ENCODE results near the gene MORN1. TPM values are rescaled to one million over a fixed set of nuclear protein-coding genes. Genes with fewer than 3 reads are reported as not detected.

MORN1 gene
- total RNA-seq, 1 donor from 2014 or later, result 3.1 TPM

GRCh38 chr1:2405588-2406295 is 14.4 kb upstream of the MORN1 start:
- no peak for DNase-seq (ENCODE audit: low read depth in 2 of 2)

DNA sequence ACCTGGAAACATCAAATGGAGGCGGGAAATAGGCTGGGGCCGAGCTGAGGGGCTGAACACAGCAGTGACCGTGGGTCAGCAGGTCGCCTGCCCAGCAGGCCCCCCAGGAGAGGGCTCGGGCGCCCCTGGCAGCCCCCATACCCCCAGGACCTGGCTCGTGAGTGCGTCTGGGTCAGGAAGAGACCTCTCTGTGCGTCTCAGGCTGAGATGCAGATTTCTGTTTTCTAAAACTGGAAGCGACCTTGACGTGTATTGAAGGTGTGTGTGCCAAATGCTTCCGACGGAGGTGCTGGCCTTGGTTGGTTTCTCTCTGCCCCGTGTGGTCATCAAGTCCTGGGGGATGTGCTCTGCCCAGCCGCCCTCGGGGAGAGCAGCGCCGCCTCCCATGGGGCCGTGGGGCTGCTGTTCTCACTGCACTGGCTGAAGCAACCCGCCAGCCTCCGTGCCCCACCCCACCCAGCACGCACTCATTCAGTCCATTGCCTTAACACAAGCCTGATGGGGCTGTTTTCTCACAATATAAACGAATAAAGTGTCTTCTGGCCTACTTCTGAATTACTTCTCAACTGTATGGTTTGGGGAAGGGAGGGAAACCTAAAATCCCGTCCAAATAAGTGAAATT is 13.6 kb upstream of the MORN1 start:
- DNase-seq (ENCODE audit: low read depth in 2 of 2), result no peak

- DNase-seq (ENCODE audit: low read depth in 2 of 2), result no peak
These were observed 13.0 kb upstream of the MORN1 start for GRCh38 chr1:2404142-2404889.

DNA sequence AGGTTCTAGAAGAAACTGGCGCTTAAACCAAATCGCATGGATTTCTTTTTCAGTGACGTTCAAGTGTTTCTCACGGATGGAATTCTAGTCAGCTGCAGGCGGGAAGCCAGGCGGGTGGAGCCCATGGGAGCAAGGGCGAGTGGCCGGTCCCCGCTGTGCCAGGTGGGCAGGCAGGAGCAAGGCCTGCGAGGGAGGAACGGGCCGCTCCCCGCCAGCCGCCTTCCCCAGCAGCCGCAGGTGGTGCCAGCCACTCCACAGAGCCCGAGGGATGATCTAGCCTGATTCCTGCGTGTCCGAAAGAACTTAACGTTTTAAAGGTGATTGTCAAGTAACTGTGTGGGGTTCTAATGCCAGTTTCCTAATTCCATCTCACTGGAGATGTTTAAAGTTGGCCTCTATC is 11.9 kb upstream of the MORN1 start:
- DNase-seq (ENCODE audit: low read depth in 2 of 2), result no peak

GRCh38 chr1:2402420-2402819 is 11.1 kb upstream of the MORN1 start:
- no peak for DNase-seq (ENCODE audit: low read depth in 2 of 2)

- DNase-seq (ENCODE audit: low read depth in 2 of 2), result no peak
These were observed 9.7 kb upstream of the MORN1 start for GRCh38 chr1:2400950-2401649.

- DNase-seq (ENCODE audit: low read depth in 2 of 2), result no peak
These were observed 9.2 kb upstream of the MORN1 start for GRCh38 chr1:2400576-2400909.

DNA sequence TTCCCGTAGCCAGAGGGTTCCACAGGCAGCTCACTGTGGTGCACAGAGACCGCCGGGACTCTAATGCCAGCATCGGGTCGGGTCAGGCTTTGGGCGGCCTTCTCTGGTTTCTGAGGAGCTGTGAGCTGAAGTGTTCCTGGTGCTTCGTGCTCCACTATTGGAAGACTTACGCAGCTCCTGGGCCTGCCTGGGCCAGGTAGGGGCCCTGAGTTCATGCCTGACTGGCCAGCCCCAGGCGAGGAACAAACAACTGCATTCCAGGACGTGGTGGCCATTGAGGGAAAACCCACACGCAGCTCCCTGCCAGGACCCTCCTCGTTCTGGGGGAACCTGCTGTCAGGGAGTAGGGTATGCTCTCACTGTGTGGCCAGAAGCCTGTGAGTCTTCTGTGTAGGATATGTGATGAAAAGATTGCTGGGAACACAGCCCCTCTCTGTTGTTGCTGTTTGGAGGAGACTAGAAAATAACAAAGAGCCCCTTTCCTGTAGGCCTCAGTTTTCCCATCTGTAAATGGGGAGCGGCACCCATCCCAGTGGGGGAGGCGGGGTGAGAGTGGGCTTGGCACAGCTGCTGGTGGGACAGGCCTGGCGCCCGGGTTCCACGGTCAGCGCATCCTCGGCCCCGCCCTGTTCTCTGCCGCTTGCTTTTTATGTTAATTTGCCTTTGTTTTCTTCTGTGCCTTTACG is 8.7 kb upstream of the MORN1 start:
- no peak for DNase-seq (ENCODE audit: low read depth in 2 of 2)

GRCh38 chr1:2398871-2399270 is 7.5 kb upstream of the MORN1 start:
- no peak for DNase-seq (ENCODE audit: low read depth in 2 of 2)

- DNase-seq (ENCODE audit: low read depth in 2 of 2), result no peak
These were observed 5.8 kb upstream of the MORN1 start for GRCh38 chr1:2397007-2397679.

- no peak for DNase-seq (ENCODE audit: low read depth in 2 of 2)
These were observed 5.1 kb upstream of the MORN1 start for GRCh38 chr1:2396476-2396875.

DNA sequence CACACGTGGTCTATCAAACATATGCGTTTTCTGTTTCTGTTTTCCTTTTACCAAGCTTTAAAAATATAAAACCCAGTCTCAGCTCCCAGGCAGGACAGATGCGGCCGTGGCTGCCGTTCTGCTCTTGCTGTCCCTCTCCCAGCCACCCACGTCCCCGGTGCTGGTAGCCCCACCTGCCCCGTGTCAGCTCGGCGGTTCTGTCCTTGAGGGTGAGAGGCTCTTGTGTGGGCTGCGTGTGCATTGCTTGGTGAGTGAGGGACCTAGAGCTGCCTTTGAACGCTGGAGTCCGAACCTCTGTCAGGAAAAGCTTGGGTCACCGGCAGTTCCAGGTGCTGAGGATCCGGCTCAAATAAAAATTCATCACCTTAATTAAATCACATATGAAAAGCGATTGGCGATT is 4.7 kb upstream of the MORN1 start:
- DNase-seq (ENCODE audit: low read depth in 2 of 2), result no peak

DNA sequence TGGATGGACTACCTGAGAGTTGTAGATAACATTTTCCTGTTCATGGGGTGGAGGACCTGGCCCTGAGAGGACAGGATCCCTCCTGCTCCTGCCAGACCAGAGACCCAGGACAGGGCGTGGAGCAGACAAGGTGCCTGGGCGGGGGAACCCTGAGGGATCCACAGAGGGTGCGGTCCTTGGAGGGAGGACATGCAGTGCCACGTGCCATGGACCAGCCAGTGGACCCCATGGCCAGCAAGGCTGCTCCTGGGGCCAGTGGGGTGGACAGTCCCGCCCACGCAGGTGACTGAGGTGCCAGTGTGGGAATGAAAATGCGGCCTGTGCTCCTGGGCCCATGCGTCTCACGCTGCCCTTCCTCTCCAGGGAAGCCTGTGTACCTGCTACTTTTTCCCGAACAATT is 3.9 kb upstream of the MORN1 start:
- no peak for DNase-seq (ENCODE audit: low read depth in 2 of 2)

DNA sequence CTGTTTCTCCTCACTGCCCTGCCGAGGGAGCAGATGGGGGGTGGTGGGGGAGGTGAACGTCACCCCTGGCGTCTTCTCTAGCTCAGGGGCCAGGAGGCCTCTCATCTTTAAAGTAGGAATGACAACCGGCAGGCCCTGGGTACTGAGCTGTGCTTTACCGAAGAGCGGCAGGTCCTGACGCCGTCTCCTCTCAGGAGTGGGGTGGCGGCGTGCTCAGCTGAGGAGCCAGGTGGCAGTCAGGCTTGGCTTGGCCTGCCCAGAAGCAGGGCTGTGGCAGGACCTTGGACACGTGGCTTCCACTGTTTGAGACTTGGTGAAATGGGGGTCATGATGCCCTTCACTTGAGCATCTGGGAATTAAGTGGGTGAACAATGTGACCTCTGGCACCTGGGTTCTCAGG is 3.4 kb upstream of the MORN1 start:
- DNase-seq (ENCODE audit: low read depth in 2 of 2), result no peak

DNA sequence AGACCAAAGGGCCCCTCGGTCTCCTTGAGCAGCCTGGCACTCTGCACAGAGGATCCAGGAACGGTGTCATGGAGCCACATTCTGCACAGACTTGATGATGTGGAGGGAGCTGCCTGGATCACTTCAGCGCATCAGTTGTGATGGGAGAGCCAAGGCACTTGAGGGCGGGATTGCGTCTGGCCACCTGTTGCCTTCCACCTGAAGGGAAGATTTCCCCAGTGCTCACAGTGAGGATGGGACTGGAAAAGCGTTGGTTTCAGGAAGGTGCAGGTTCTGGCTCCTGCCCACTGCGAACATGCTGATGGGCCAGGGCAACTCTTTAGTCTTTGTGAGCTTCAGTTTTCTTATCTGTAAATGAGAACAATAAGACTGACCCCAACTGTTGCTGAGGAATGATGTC is 2.9 kb upstream of the MORN1 start:
- DNase-seq (ENCODE audit: low read depth in 2 of 2), result no peak

DNA sequence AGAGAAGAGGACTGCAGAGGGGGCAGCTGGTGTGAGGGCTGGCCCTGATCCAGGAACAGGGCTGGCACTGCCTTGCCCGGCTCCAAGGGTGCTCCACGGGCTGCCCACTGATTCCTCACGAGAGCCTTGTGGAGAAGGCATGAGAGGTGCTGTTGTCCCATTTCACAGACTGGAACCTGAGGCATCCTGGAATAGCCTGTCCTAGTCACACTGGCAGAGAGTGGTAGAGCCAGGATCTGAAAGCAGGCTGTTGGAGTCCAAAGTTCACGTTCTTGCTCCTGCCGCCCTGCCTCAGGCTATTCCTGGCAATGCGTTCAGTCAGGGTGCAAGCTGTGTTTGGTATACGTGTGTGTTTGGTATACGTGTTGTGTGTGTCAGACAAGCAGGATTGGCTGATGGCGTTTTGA is 2.1 kb upstream of the MORN1 start:
- no peak for DNase-seq (ENCODE audit: low read depth in 2 of 2)

DNA sequence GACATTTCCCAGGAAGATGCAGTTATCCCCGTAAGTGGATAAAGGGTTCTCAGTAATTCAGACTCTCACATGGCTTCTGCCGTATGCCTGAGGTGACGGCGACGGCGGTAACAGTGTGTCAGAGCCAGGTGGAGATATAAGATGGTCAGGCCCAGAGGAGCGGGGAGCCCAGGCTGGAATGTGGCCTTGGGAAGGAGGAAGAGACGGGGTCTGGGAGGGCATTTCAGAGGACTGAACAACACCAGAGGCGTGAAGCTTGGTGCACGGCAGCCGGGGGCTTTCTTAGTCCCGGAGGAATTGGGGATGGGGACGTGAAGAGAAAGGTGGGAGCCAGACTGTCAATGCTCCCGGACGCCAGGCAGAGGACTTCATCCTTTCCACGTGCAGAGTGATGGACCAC is 1.3 kb upstream of the MORN1 start:
- peak in 1 of 2 donors; percentile 12 for DNase-seq (ENCODE audit: low read depth in 2 of 2)

DNA sequence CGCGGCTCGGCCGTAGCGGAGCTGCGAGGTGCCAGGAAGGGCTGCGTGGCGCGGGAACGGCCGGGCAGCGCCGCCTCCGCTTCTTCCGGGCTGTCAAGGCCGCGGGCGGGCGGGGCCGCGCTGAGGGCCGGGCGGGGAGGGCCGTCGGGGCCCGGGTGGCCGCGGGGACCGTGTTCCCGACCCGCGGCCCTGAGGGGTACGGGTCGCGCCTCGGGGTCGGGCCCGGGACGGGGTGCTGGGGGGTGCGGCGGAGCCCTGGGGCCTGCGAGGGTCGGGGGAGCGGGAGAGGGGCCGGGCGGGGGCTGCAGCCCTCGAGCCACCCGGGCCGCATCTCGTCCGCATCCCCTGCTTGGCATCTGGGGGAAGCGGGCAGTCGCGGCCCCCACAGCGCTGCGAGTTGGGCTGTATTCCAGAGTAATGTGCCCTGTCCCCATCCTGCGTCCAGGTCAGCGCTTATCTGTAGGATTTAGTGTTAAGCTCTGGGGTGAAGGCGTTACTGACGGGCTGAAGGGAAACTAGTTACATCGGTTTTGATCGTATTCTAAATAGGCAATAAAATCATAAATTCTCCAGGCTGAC is 666 bp upstream of the MORN1 start:
- DNase-seq (ENCODE audit: low read depth in 2 of 2), result peak in 1 of 2 donors; percentile 13

DNA sequence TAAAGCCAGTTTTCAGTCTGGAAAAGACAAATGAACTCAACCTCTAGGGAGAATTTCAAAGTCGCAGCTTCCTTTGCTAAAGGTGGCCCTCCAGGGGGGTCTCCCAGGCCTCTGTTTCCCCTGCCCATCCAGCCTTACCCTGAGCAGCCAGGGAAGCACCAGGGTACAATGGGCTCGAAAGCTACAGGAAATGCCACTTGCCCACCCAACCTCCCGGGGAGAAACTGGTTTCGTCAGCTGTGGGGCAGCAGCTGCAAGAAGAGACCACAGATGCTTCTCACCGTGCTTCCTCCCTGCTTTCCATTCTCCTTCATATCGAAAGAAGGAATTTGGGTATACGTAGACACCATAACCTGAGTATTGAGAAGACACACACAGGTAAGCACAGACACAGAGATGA is 1.7 kb downstream of the MORN1 start:
- no peak for DNase-seq (ENCODE audit: low read depth in 2 of 2)

- DNase-seq (ENCODE audit: low read depth in 2 of 2), result no peak
These were observed 3.1 kb downstream of the MORN1 start for GRCh38 chr1:2388004-2388913.
